Measurements from ENCODE around the gene PRELID3B. TPM values are rescaled to one million over a fixed set of nuclear protein-coding genes. Genes with fewer than 3 reads are reported as not detected.
"Not testable (repeated sequence)": the region's sequence is repeated elsewhere in the genome, so short reads cannot be mapped to it uniquely, and the experiment has no call there.

The PRELID3B gene
- total and polyA plus RNA-seq, 4 donors: 19.5 to 44.2 (median 28.5) TPM

DNA sequence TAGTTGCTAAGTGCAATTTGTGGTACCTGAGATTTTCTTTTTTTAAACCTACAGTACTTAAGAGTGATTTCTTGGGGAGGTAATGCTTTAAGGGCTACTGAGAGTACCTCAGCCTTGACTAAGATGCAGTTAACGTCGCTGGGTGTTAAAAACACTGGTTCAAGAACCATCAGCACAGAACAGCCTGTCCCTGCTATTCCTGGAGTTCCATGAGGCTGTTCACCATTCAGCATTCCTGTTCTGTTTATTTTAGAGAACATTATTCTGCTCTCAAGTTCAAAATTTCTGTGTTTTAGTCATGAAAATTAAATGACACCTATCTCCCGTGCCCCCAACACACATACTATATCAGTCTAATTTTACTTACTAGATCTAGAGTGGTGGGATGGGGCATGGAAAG lies 1.7 kb upstream of the PRELID3B start:
- intact Hi-C loops (cut with DNase I): loop anchor here (5.0 kb wide), 2 partner anchors 62 to 152 kb away; partner anchors contain the start of gene NELFCD (in 1 of the 2)
- 81 to 82% methylated on average over 3 of the region's 3 CpGs for WGBS, 2 donors
- no peaks in the 10 kb centered on the region for H3K4me1 ChIP-seq (ENCODE audit: control insufficient read depth in 1 of 2, insufficient read depth in 2 of 2, low read length in 2 of 2)
- no peaks in the 10 kb centered on the region for H3K36me3 ChIP-seq (ENCODE audit: control insufficient read depth in 1 of 2, insufficient read depth in 2 of 2, low read length in 1 of 2)
- ATAC-seq (ENCODE audit: low FRiP score) (no peak), DNase-seq (no peak)
- no peak overlapping the region for H3K4me3 ChIP-seq (ENCODE audit: low read length in 2 of 2)
- H3K27ac ChIP-seq (ENCODE audit: low read depth in 1 of 2, low read length in 2 of 2): no peak overlapping the region
- H3K27me3 ChIP-seq (ENCODE audit: control insufficient read depth in 1 of 2, insufficient read depth in 2 of 2, low read length in 1 of 2): no peaks in the 10 kb centered on the region
- H3K9me3 ChIP-seq (ENCODE audit: control insufficient read depth, low read length): no peaks in the 10 kb centered on the region

DNA sequence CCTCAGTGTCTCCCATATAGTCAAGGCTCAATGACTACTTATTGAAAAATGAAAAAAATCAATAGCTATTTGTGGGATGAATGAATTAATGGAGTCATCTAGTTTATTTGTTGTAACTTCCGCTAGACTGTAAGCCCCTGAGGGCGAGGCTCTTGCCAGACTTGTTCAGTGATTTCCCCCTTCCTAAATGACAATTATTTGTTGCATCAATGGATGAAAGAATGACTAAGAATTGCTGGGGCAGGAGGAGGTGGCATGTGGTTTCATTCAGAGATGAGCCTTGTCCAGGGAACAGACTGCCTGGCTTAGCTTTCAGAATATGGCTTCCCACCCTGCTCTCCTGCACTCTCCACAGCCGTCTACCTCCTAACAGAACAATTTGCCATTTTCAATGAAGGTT lies 1.1 kb upstream of the PRELID3B start:
- ATAC-seq (ENCODE audit: low FRiP score): no peak
- DNase-seq: no peak

DNA sequence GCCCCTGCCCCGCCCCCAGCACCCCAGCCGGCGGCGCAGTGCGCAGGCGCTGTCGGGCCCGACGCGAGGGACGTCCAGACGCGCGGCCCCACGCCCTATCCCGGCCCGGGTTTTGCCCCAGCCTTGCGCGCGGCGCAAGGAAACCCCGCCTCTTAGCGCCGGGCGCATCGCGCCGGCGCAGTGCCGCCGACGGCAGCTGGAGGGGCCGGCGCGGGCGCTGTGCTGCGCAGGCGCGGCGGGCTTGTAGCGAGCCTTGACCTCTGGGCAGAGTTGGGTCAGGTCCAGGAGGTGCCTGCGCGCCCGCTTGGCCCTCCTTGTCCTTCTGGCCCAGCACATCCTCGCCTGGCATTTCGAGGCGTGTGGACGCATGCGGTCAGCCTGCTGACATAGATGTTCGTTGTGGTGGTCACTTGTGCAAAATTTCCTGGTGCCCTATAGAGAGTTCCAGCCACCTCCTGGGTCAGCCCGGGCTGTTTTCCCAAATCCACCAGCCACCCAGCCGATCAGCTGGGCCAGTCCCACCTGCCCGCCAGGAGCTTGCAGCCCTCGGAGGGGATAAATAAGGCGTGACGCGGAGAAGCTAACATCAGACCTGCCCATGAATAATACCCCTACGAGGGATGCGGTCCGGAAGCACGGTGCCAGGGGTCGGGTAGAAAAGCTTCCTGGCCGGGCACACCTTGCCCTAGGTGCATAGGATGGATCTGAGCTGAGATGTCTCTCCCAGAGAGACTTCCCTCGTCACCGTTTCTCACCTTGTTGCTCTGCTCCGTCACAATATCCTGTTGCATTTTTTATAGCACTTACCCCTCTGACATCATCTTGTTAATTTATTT lies 428 bp upstream of the PRELID3B start:
- DNase-seq: peak; percentile 96 to 98
- no peaks in the 10 kb centered on the region for H3K9me3 ChIP-seq (ENCODE audit: control insufficient read depth, low read length)
- peak; percentile 98 for ATAC-seq (ENCODE audit: low FRiP score)
- intact Hi-C loops (cut with DNase I): loop anchor here (5.0 kb wide), 2 partner anchors 61 to 151 kb away; partner anchors contain the start of gene NELFCD (in 1 of the 2)
- H3K27ac ChIP-seq (ENCODE audit: low read depth in 1 of 2, low read length in 2 of 2): peak overlapping the region in 1 of 2 donors; percentile 48
- no peaks in the 10 kb centered on the region for H3K36me3 ChIP-seq (ENCODE audit: control insufficient read depth in 1 of 2, insufficient read depth in 2 of 2, low read length in 1 of 2)
- H3K4me1 ChIP-seq (ENCODE audit: control insufficient read depth in 1 of 2, insufficient read depth in 2 of 2, low read length in 2 of 2): no peaks in the 10 kb centered on the region
- H3K4me3 ChIP-seq (ENCODE audit: low read length in 2 of 2): peak overlapping the region; percentile 51 to 88
- H3K27me3 ChIP-seq (ENCODE audit: control insufficient read depth in 1 of 2, insufficient read depth in 2 of 2, low read length in 1 of 2): no peaks in the 10 kb centered on the region
- 18% methylated on average over 65 to 66 of the region's 66 CpGs for WGBS, 2 donors

More for the DNA sequence above, 1.1 kb upstream of the PRELID3B start:
- 89 to 90% methylated on average over 3 of the region's 3 CpGs for WGBS, 2 donors
- Histone ChIP-seq H3K27me3 (ENCODE audit: control insufficient read depth in 1 of 2, insufficient read depth in 2 of 2, low read length in 1 of 2) (no peaks in the 10 kb centered on the region), H3K4me3 (ENCODE audit: low read length in 2 of 2) (no peak overlapping the region), H3K27ac (ENCODE audit: low read depth in 1 of 2, low read length in 2 of 2) (no peak overlapping the region), H3K4me1 (ENCODE audit: control insufficient read depth in 1 of 2, insufficient read depth in 2 of 2, low read length in 2 of 2) (no peaks in the 10 kb centered on the region), H3K9me3 (ENCODE audit: control insufficient read depth, low read length) (no peaks in the 10 kb centered on the region), H3K36me3 (ENCODE audit: control insufficient read depth in 1 of 2, insufficient read depth in 2 of 2, low read length in 1 of 2) (no peaks in the 10 kb centered on the region)
- intact Hi-C loops (cut with DNase I): loop anchor here (5.0 kb wide), 2 partner anchors 61 to 151 kb away; partner anchors contain the start of gene NELFCD (in 1 of the 2)

DNA sequence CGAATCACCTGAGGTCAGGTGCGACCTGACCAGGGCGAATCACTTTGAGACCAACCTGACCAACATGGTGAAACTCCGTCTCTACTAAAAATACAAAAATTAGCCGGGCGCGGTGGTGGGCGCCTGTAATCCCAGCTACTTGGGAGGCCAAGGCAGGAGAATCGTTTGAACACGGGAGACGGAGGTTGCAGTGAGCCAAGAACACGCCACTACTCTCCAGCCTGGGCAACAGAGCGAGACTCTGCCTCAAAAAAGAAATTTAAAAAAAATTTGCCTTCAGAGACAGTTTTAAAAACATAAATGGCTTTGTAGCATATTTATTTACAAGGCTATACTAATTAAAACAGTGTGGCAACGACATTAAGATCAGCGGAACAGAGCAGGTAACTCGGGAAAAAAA lies 1.1 kb downstream of the PRELID3B start:
- intact Hi-C loops (cut with DNase I): loop anchor here (2.0 to 5.0 kb wide), 3 partner anchors 59 to 149 kb away; partner anchors contain the start of gene NELFCD (in 2 of the 2)
- H3K36me3 ChIP-seq (ENCODE audit: control insufficient read depth in 1 of 2, insufficient read depth in 2 of 2, low read length in 1 of 2); H3K27ac ChIP-seq (ENCODE audit: low read depth in 1 of 2, low read length in 2 of 2); ATAC-seq (ENCODE audit: low FRiP score); H3K4me3 ChIP-seq (ENCODE audit: low read length in 2 of 2); H3K9me3 ChIP-seq (ENCODE audit: control insufficient read depth, low read length); DNase-seq; H3K4me1 ChIP-seq (ENCODE audit: control insufficient read depth in 1 of 2, insufficient read depth in 2 of 2, low read length in 2 of 2); H3K27me3 ChIP-seq (ENCODE audit: control insufficient read depth in 1 of 2, insufficient read depth in 2 of 2, low read length in 1 of 2): not testable (repeated sequence)
- WGBS, 2 donors: 89 to 93% methylated on average over 16 of the region's 16 CpGs

DNA sequence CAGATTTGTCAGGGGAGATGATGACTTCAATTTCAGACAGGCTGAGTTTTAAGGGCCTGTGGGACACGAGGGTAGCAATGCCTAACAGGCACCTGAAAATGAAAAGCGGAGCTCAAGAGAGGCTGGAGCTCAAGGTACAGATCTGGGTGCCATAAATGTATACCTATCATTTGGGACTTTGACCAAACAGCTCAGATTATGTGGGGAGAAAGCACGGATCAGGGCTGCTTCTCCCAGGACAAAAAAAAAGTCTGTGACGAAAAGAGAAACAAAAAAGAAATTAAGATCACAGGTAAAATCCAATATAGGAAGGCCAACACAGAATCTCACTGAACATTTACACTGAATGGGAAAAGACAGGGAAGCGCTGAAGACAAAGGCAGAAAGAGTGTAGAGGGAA lies 1.9 kb downstream of the PRELID3B start:
- Histone ChIP-seq H3K36me3 (ENCODE audit: control insufficient read depth in 1 of 2, insufficient read depth in 2 of 2, low read length in 1 of 2) (peaks cover 6% of the 10 kb centered on the region in 2 donors), H3K4me1 (ENCODE audit: control insufficient read depth in 1 of 2, insufficient read depth in 2 of 2, low read length in 2 of 2) (no peaks in the 10 kb centered on the region), H3K27me3 (ENCODE audit: control insufficient read depth in 1 of 2, insufficient read depth in 2 of 2, low read length in 1 of 2) (no peaks in the 10 kb centered on the region), H3K27ac (ENCODE audit: low read depth in 1 of 2, low read length in 2 of 2) (no peak overlapping the region), H3K9me3 (ENCODE audit: control insufficient read depth, low read length) (no peaks in the 10 kb centered on the region), H3K4me3 (ENCODE audit: low read length in 2 of 2) (no peak overlapping the region)
- 86 to 87% methylated on average over 5 of the region's 5 CpGs for WGBS, 2 donors
- ATAC-seq (ENCODE audit: low FRiP score): no peak
- intact Hi-C loops (cut with DNase I): loop anchor here (2.0 to 5.0 kb wide), 3 partner anchors 58 to 148 kb away; partner anchors contain the start of gene NELFCD (in 2 of the 2)
- no peak for DNase-seq

DNA sequence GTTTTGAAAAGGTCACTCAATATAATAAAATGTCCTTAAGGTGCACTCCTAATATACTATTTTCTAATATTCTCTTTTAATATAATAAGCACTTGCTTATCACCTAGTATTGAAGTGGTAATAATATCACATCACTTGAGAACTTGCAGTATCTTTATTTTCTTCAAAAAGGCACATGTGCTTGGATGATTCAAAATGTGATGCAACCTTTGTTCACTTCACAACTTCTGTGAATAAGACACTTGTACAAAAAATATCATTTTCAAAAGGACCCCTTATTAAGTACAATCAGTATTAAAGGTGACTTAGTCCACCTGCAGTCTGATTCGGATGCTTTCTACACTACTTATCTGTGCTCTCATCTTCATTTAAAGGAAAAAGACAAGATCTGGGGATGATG lies 3.4 kb downstream of the PRELID3B start:
- no peaks in the 10 kb centered on the region for H3K27me3 ChIP-seq (ENCODE audit: control insufficient read depth in 1 of 2, insufficient read depth in 2 of 2, low read length in 1 of 2)
- no peaks in the 10 kb centered on the region for H3K9me3 ChIP-seq (ENCODE audit: control insufficient read depth, low read length)
- WGBS, 2 donors: 82 to 89% methylated on average over 1 of the region's 1 CpG
- intact Hi-C loops (cut with DNase I): no loop called here
- H3K27ac ChIP-seq (ENCODE audit: low read depth in 1 of 2, low read length in 2 of 2): no peak overlapping the region
- peaks cover 8% of the 10 kb centered on the region in 2 donors for H3K36me3 ChIP-seq (ENCODE audit: control insufficient read depth in 1 of 2, insufficient read depth in 2 of 2, low read length in 1 of 2)
- DNase-seq: no peak
- no peak overlapping the region for H3K4me3 ChIP-seq (ENCODE audit: low read length in 2 of 2)
- no peaks in the 10 kb centered on the region for H3K4me1 ChIP-seq (ENCODE audit: control insufficient read depth in 1 of 2, insufficient read depth in 2 of 2, low read length in 2 of 2)
- ATAC-seq (ENCODE audit: low FRiP score): no peak

DNA sequence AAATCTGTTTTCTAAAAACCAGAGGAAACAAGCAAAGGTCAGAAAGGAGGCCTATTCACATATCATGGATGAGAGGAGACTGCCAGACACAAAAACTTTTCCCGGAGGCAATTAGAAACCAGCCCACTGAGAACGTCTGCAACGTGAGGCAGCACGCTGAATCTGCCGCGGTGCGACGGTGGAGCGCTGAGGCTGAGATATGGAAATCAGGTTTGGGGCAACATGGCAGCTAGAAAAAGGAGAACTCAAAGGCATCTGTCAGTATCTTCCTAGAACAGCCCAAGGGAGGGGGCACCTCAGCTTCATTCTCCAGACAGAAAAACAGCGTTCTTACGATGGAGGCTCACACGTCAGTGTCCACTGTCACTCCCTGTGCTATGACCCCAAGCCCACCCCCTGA lies 5.2 kb downstream of the PRELID3B start:
- Histone ChIP-seq H3K27ac (ENCODE audit: low read depth in 1 of 2, low read length in 2 of 2) (no peak overlapping the region), H3K9me3 (ENCODE audit: control insufficient read depth, low read length) (no peaks in the 10 kb centered on the region), H3K27me3 (ENCODE audit: control insufficient read depth in 1 of 2, insufficient read depth in 2 of 2, low read length in 1 of 2) (no peaks in the 10 kb centered on the region), H3K4me3 (ENCODE audit: low read length in 2 of 2) (no peak overlapping the region), H3K36me3 (ENCODE audit: control insufficient read depth in 1 of 2, insufficient read depth in 2 of 2, low read length in 1 of 2) (peaks cover 8% of the 10 kb centered on the region in 2 donors), H3K4me1 (ENCODE audit: control insufficient read depth in 1 of 2, insufficient read depth in 2 of 2, low read length in 2 of 2) (no peaks in the 10 kb centered on the region)
- intact Hi-C loops (cut with DNase I): no loop called here
- WGBS, 2 donors: 90 to 91% methylated on average over 12 of the region's 12 CpGs
- no peak for ATAC-seq (ENCODE audit: low FRiP score)
- DNase-seq: no peak

DNA sequence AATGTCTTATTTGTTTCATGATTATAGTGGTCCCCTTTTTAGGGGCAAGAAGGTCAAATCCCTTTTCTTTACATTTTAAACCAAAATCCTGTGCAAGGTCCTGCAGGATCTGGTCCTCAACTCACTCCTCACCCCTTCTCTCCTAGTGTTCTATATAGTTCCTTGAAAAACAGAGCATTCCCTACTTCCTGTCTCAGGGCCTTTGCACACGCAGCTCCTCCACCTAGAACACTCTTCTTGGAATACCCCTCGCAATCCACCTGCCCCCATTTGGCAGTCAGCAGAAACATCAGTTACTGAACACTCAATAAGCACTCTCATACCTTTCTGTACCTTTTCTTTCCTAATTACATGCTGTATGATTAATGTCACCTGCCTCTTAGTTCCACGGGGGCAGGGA lies 7.2 kb downstream of the PRELID3B start:
- intact Hi-C loops (cut with DNase I): no loop called here
- ATAC-seq (ENCODE audit: low FRiP score): no peak
- Histone ChIP-seq H3K27me3 (ENCODE audit: control insufficient read depth in 1 of 2, insufficient read depth in 2 of 2, low read length in 1 of 2) (no peaks in the 10 kb centered on the region), H3K27ac (ENCODE audit: low read depth in 1 of 2, low read length in 2 of 2) (no peak overlapping the region), H3K4me3 (ENCODE audit: low read length in 2 of 2) (no peak overlapping the region), H3K36me3 (ENCODE audit: control insufficient read depth in 1 of 2, insufficient read depth in 2 of 2, low read length in 1 of 2) (peaks cover 8% of the 10 kb centered on the region in 2 donors), H3K9me3 (ENCODE audit: control insufficient read depth, low read length) (no peaks in the 10 kb centered on the region), H3K4me1 (ENCODE audit: control insufficient read depth in 1 of 2, insufficient read depth in 2 of 2, low read length in 2 of 2) (no peaks in the 10 kb centered on the region)
- no peak for DNase-seq
- WGBS, 2 donors: 97 to 99% methylated on average over 3 of the region's 3 CpGs
